NCI-H2227 (cell line): Measurements from ENCODE around the gene PTPRC.
A peak's percentile ranks its signal among the peaks of the same experiment; 100 is the strongest.

Experiments
- DNase-seq: peaks from one replicate; lab custom pipeline; 2025; ENCODE audit not compliant: unreplicated experiment; lab: John Stamatoyannopoulos, UW

Gene PTPRC

GRCh38 chr1:198643808-198644207 lies 5.0 kb downstream of the PTPRC start:
- no peak for DNase-seq

GRCh38 chr1:198647055-198647454 lies 8.2 kb downstream of the PTPRC start:
- DNase-seq: no peak

GRCh38 chr1:198648592-198648991 lies 9.8 kb downstream of the PTPRC start:
- no peak for DNase-seq

GRCh38 chr1:198649232-198649967 lies 10.6 kb downstream of the PTPRC start:
- DNase-seq: no peak

- DNase-seq: no peak
Measured at GRCh38 chr1:198649968-198650338, 11.1 kb downstream of the PTPRC start.

- no peak for DNase-seq
Measured at GRCh38 chr1:198650506-198650905, 11.7 kb downstream of the PTPRC start.

- DNase-seq: no peak
Measured at GRCh38 chr1:198651650-198652400, 13.0 kb downstream of the PTPRC start.

- DNase-seq: no peak
Measured at GRCh38 chr1:198653808-198654413, 15.1 kb downstream of the PTPRC start.

- DNase-seq: no peak
Measured at GRCh38 chr1:198655459-198656121, 16.8 kb downstream of the PTPRC start.

- DNase-seq: no peak
Measured at GRCh38 chr1:198656500-198656932, 17.7 kb downstream of the PTPRC start.

GRCh38 chr1:198657550-198658064 lies 18.8 kb downstream of the PTPRC start:
- no peak for DNase-seq

- no peak for DNase-seq
Measured at GRCh38 chr1:198660341-198661261, 21.8 kb downstream of the PTPRC start.

GRCh38 chr1:198662821-198663220 lies 24.0 kb downstream of the PTPRC start:
- DNase-seq: peak; percentile 88

GRCh38 chr1:198664068-198664788 lies 25.4 kb downstream of the PTPRC start:
- no peak for DNase-seq

- DNase-seq: no peak
Measured at GRCh38 chr1:198667186-198667585, 28.3 kb downstream of the PTPRC start.

GRCh38 chr1:198667807-198668206 lies 29.0 kb downstream of the PTPRC start:
- no peak for DNase-seq

GRCh38 chr1:198669023-198669698 lies 30.3 kb downstream of the PTPRC start:
- DNase-seq: no peak

GRCh38 chr1:198669771-198670170 lies 30.9 kb downstream of the PTPRC start:
- DNase-seq: no peak

- no peak for DNase-seq
Measured at GRCh38 chr1:198671136-198671535, 32.3 kb downstream of the PTPRC start.
